Thymus (tissue), 11 donors: ENCODE results near the gene TMEM135. TPM values are rescaled to one million over a fixed set of nuclear protein-coding genes. Genes with fewer than 3 reads are reported as not detected.

Experiments
- DNase-seq, 9 donors: peaks; one replicate each; pipeline ENCODE4 v3.0.0-alpha.2; 2013; ENCODE audit warnings: low spot score in 9 of 9, low read depth in 6 of 9, missing footprints in 1 of 9
- H3K27ac ChIP-seq, 2 donors: one replicate each; pipeline ENCODE4 v1.5.1; 2013; ENCODE audit warnings: control low read depth in 1 of 2, low read depth in 1 of 2, low read length in 1 of 2, mild to moderate bottlenecking in 1 of 2, moderate library complexity in 1 of 2
- H3K27me3 ChIP-seq, 2 donors: one replicate each; pipeline ENCODE4 v1.5.1; 2013; ENCODE audit warnings: low read length in 1 of 2; ENCODE audit not compliant: control insufficient read depth in 2 of 2, insufficient read depth in 1 of 2
- H3K36me3 ChIP-seq, 2 donors: one replicate each; pipeline ENCODE4 v1.5.1; 2013; ENCODE audit warnings: low read length in 1 of 2, mild to moderate bottlenecking in 1 of 2, moderate library complexity in 1 of 2; ENCODE audit not compliant: control insufficient read depth in 2 of 2, insufficient read depth in 2 of 2
- H3K4me1 ChIP-seq, 2 donors: one replicate each; pipeline ENCODE4 v1.5.1; 2013; ENCODE audit warnings: low read length in 2 of 2; ENCODE audit not compliant: control insufficient read depth in 2 of 2, insufficient read depth in 2 of 2
- H3K4me3 ChIP-seq, 2 donors: one replicate each; pipeline ENCODE4 v1.5.1; 2013; ENCODE audit warnings: low read length in 2 of 2, control low read depth in 1 of 2, mild to moderate bottlenecking in 1 of 2
- H3K9me3 ChIP-seq, 2 donors: one replicate each; pipeline ENCODE4 v1.5.1; 2013; ENCODE audit warnings: low read length in 1 of 2, mild to moderate bottlenecking in 1 of 2; ENCODE audit not compliant: control insufficient read depth in 2 of 2, insufficient read depth in 1 of 2
- WGBS: extraction: QIAGEN DNeasy Blood & Tissue Kit; methylation state at CpG from one replicate; pipeline ENCODE4 v1.1.7; 2013; 5-methylcytosine and 5-hydroxymethylcytosine counted together
- polyA plus RNA-seq: library from polyadenylated mRNA; stranded (reverse); fragments of 200-250 nt; gene quantifications from one replicate; pipeline ENCODE4 v1.2.3, GENCODE V29; 2013
- total RNA-seq: library from RNA; stranded (reverse); fragments of 120-200 nt; gene quantifications from one replicate; pipeline ENCODE4 v1.2.4, GENCODE V29; 2013
- donor health status: healthy.

TMEM135 gene
- total and polyA plus RNA-seq, 2 donors: 10.8 to 11.1 TPM

DNA sequence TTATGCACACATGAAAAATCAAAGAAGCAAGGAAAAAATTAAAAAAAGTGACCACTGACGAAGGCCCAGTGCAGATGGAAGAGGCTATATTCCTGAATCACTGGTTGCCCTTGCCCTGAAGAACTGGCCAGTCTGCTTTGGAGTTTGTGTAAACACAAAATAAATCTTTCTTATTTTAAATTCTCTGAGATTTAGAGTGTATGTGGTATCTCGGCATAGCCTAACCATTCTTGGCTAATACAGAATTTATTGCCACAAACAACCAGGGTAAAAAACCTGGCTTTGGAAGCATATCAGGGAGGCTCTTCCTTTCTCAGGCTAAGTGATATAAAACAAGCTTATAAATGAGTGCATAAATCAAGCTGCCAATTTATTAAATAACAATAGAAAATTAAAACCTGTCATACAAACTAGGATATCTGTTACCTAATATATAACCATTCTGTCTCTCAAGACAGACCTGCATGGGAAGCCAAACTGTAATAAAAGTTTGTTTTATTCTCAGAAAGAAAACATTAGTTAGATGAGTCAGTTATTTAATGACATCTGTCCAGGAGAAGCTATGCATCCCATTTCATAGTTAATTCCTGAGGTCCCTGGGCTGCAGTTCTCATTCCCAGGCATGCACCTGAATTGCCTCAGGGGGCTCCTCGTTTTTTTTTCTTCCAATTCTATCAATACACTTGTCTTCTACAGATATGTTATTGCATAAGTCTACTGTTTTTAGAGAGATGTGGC, 6.1 kb upstream of the TMEM135 start:
- H3K4me3 ChIP-seq: no peak overlapping the region
- no peaks in the 10 kb centered on the region for H3K36me3 ChIP-seq
- DNase-seq: no peak
- H3K4me1 ChIP-seq: peaks cover 0 to 4% of the 10 kb centered on the region in 2 donors
- no peaks in the 10 kb centered on the region for H3K27me3 ChIP-seq
- no peaks in the 10 kb centered on the region for H3K9me3 ChIP-seq
- WGBS: 94% methylated on average over 3 of the region's 3 CpGs
- H3K27ac ChIP-seq: no peak overlapping the region

DNA sequence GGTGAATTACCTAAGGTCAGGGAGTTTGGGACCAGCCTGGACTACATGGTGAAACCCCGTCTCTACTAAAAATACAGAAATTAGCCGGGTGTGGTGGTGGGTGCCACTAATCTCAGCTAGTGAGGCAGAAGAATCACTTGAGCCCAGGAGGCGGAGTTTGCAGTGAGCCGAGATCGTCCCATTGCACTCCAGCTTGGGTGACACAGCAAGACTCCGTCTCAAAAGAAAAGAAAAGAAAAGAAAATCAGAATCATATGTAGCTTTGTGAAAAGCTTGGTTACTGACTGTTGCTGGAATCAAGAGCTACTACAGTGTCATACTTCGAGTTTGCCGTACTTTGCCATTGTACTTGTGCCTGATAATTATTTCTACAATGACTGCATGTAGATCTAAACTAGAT, 4.2 kb upstream of the TMEM135 start:
- Histone ChIP-seq H3K27ac (no peak overlapping the region), H3K36me3 (no peaks in the 10 kb centered on the region), H3K9me3 (peaks cover 0 to 4% of the 10 kb centered on the region in 2 donors), H3K4me1 (peaks cover 3 to 13% of the 10 kb centered on the region in 2 donors), H3K4me3 (no peak overlapping the region), H3K27me3 (no peaks in the 10 kb centered on the region)
- 93% methylated on average over 8 of the region's 8 CpGs for whole genome bisulfite sequencing
- no peak for DNase-seq

DNA sequence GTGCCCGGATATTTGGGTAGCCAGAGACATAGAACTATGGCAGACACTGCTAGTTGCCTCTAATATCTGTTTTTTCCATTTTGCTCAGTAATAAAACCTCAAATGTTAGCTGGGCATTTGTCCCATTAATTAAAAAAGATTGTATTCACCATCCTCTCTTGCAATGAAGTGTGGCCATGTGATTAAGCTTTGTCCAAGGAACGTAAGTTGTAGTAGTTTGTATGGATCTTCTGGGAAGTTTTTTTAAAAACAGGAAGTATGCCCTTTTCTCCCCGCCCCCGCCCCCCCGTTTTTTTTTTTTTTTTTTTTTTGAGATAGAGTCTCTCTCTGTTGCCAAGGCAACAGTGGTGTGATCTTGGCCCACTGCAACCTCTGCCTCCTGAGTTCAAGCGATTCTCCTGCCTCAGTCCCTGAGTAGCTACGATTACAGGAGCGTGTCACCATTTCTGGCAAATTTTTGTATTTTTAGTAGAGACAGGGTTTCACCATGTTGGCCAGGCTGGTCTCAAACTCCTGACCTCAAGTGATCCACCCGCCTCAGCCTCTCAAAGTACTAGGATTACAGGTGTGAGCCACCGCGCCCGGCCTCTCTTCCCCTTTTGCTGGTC, 1.7 kb upstream of the TMEM135 start:
- no peak overlapping the region for H3K27ac ChIP-seq
- H3K9me3 ChIP-seq: peaks cover 0 to 4% of the 10 kb centered on the region in 2 donors
- H3K27me3 ChIP-seq: no peaks in the 10 kb centered on the region
- peaks cover 6 to 14% of the 10 kb centered on the region in 2 donors for H3K4me1 ChIP-seq
- WGBS: 82% methylated on average over 12 of the region's 12 CpGs
- peak in 2 of 9 donors; percentile 3 to 4 for DNase-seq
- no peaks in the 10 kb centered on the region for H3K36me3 ChIP-seq
- no peak overlapping the region for H3K4me3 ChIP-seq

DNA sequence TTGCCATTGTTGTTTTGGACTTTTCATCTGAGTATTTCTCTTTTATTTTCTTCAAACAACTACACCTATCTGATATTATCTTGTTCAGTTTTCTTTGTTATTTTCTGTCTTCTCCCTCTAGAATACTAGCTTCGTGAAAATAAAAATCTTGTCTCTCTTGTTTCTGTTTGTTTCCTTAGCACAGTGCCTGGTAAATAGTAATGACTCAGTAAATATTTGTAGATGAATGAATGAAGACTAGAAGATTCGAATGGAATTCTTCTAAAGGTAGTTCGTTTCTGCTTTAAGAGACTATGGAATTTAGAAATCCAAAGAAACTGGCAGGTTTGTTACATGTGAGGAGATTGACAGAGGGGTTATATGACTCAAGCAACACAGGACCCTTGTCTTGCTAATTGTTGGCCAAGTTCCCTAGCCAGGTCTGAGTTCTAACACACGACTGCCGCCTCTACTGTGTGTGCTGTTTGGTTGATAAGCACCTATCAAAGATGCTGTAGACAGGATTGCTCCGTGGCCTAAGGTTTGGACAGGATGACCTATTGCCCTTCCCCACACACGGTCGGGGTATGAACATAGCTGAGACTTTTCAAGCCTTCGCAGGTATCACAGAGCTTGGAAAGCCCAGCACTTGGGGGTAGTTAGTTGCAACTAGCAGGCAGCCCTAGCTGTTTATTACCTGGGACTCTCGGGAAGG, 831 bp upstream of the TMEM135 start:
- peaks cover 0 to 4% of the 10 kb centered on the region in 2 donors for H3K9me3 ChIP-seq
- WGBS: 58% methylated on average over 10 of the region's 10 CpGs
- H3K4me3 ChIP-seq: peak overlapping the region; percentile 71 to 96
- no peaks in the 10 kb centered on the region for H3K27me3 ChIP-seq
- H3K36me3 ChIP-seq: no peaks in the 10 kb centered on the region
- peak overlapping the region; percentile 61 to 71 for H3K27ac ChIP-seq
- peak in 1 of 9 donors; percentile 3 for DNase-seq
- peaks cover 6 to 14% of the 10 kb centered on the region in 2 donors for H3K4me1 ChIP-seq

DNA sequence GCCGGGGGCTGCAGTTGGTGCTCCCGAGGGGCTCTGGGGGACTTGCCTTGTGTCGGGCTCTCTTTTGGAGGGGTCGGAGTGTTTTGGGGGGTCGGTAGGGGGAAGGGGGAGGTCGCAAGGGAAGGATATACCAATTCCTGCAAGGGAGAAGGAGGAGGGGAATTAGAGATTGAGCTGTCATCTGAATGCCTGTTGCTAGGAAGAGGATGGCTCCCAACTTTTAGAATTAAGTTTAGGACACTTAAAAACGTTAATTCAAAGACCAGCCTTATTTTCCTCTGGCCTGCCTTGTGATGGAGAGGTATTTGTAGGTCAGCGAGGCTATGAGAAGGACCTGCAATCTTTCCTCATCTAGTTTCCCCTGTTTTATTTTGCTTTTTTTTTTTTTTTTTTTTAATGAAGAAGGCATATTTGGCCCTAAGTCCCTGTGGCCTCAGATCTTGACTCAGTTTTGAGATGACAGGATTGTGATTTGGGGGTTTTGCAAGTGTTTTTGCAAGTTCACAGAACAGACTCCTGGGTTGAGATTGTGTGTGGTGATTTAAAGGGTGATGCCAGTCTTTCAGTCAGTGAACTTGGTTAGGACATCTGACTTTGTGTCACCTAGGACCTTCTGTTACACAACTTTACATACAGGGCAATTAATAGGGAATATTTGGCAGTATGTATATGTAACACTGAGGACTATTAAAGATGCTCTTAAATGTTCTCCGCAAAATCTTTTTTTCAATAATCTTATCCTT, 672 bp downstream of the TMEM135 start:
- DNase-seq: peak in 4 of 9 donors; percentile 2 to 33 (median 12)
- H3K36me3 ChIP-seq: no peaks in the 10 kb centered on the region
- H3K27ac ChIP-seq: peak overlapping the region; percentile 85 to 86
- 13% methylated on average over 9 of the region's 9 CpGs for WGBS
- no peaks in the 10 kb centered on the region for H3K27me3 ChIP-seq
- H3K9me3 ChIP-seq: peaks cover 0 to 4% of the 10 kb centered on the region in 2 donors
- H3K4me3 ChIP-seq: peak overlapping the region; percentile 71 to 96
- H3K4me1 ChIP-seq: peaks cover 6 to 14% of the 10 kb centered on the region in 2 donors

DNA sequence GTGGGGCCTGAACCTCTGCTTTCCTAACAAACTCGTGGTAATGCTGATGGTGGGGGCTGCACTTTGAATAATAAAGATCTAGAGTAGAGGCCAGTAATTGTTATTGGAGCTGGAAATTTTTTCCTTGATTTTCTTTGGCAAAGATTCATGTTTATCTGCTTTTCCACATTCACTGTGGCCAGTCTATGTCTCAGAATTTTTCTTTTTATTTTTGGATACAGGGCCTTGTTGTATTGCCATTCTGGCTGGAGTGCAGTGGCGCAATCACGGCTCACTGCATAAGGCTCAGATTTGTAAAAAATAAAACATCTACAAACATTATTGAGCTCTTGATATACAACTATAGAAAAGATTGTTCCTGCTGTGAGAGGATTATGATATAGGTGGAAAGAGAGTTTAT, 1.6 kb downstream of the TMEM135 start:
- no peak for DNase-seq
- no peaks in the 10 kb centered on the region for H3K36me3 ChIP-seq
- no peaks in the 10 kb centered on the region for H3K27me3 ChIP-seq
- H3K27ac ChIP-seq: no peak overlapping the region
- H3K9me3 ChIP-seq: peaks cover 0 to 4% of the 10 kb centered on the region in 2 donors
- H3K4me1 ChIP-seq: peaks cover 6 to 14% of the 10 kb centered on the region in 2 donors
- WGBS: 71% methylated on average over 3 of the region's 3 CpGs
- no peak overlapping the region for H3K4me3 ChIP-seq

DNA sequence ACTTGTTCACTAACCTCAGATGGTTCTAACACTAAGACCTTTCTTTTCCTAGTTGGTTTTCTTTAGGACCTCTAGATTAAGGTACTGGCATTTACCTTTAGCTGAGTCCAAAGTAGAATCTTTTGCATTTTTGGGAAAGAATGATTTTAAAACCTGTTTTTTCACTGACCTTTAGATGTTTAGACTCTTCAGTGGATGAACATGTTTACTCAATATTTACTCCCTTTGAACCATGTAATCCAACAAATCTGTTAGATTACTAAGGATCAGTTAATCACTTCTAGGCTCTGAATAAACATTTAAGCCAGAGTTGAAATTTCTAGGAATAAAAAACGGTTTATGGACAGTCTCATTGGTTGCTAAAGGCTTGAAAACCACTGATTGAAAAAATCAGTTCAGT, 6.2 kb downstream of the TMEM135 start:
- H3K36me3 ChIP-seq: no peaks in the 10 kb centered on the region
- no peaks in the 10 kb centered on the region for H3K27me3 ChIP-seq
- no peak for DNase-seq
- no peak overlapping the region for H3K27ac ChIP-seq
- no peak overlapping the region for H3K4me3 ChIP-seq
- 96% methylated on average over 1 of the region's 1 CpG for WGBS
- H3K4me1 ChIP-seq: peaks cover 0 to 3% of the 10 kb centered on the region in 2 donors
- H3K9me3 ChIP-seq: no peaks in the 10 kb centered on the region

DNA sequence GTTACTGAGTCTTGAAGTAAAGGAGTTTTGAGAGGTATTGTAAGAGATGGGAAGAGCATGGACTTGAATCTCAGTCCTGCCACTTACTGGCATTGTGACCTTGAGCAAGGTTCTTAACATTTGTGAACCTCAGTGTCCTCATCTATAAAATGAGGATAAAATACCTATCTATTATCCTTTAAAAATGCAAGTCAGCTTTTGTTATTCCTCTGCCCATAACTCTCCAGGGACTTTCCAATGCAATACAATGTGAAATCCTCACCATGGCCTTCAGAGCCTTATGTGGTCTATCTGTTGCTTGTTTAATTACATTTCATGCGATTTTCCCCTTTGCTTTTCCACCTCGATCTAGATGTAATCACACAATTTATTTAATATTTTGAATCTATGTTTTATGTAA, 9.1 kb downstream of the TMEM135 start:
- H3K27ac ChIP-seq: no peak overlapping the region
- WGBS: 98% methylated on average over 2 of the region's 2 CpGs
- no peaks in the 10 kb centered on the region for H3K4me1 ChIP-seq
- H3K27me3 ChIP-seq: no peaks in the 10 kb centered on the region
- no peaks in the 10 kb centered on the region for H3K36me3 ChIP-seq
- no peak for DNase-seq
- no peaks in the 10 kb centered on the region for H3K9me3 ChIP-seq
- no peak overlapping the region for H3K4me3 ChIP-seq
